Activated CD4-positive, alpha-beta memory T cell treated with anti-CD3 and anti-CD28 coated beads for 36 hours (primary cell): ENCODE data around the gene AHNAK. TPM values are rescaled to one million over a fixed set of nuclear protein-coding genes. Genes with fewer than 3 reads are reported as not detected.
A peak's percentile ranks its signal among the peaks of the same experiment; 100 is the strongest.
"Not testable (repeated sequence)": the region's sequence is repeated elsewhere in the genome, so short reads cannot be mapped to it uniquely, and the experiment has no call there.

Source experiments
- CTCF ChIA-PET: fragments of 350-600 bp; sonication (Branson Sonifier 250); formaldehyde crosslinking; loops from one replicate; lab custom pipeline; 2021; ENCODE audit warnings: antibody characterized with exemption, inconsistent platforms; lab: Charles Lee
- POLR2A ChIA-PET: fragments of 350-600 bp; sonication (Branson Sonifier 250); formaldehyde crosslinking; loops from one replicate; lab custom pipeline; 2021; ENCODE audit warnings: antibody characterized with exemption; lab: Charles Lee
- DNase-seq: peaks from one replicate; pipeline ENCODE4 v3.0.0-alpha.2; 2020
- H3K27ac Mint-ChIP-seq: one replicate; pipeline ENCODE4 v1.8.0; 2021; ENCODE audit warnings: mixed read lengths
- H3K27me3 Mint-ChIP-seq: one replicate; pipeline ENCODE4 v1.8.0; 2021; ENCODE audit warnings: mixed read lengths
- H3K36me3 Mint-ChIP-seq: one replicate; pipeline ENCODE4 v1.8.0; 2021; ENCODE audit warnings: mixed read lengths
- H3K4me1 Mint-ChIP-seq: one replicate; pipeline ENCODE4 v1.8.0; 2021; ENCODE audit warnings: low read depth, mixed read lengths
- H3K4me3 Mint-ChIP-seq: one replicate; pipeline ENCODE4 v1.8.0; 2021; ENCODE audit warnings: mild to moderate bottlenecking, mixed read lengths
- H3K9me3 Mint-ChIP-seq: one replicate; pipeline ENCODE4 v1.8.0; 2021; ENCODE audit warnings: mixed read lengths
- intact Hi-C: fragments of 100-400 bp; cut with micrococcal nuclease; formaldehyde crosslinking; loops from one replicate; pipeline ENCODE4 v1.15.1; 2023
- total RNA-seq, 2 experiments: library from RNA; stranded (reverse); gene quantifications; one replicate each; pipeline ENCODE4 v1.2.3, GENCODE V29; 2021

The AHNAK gene
- 10 to 100 TPM; 83.7 to 85.2 TPM for total RNA-seq

GRCh38 chr11:62546244-62546928, at the start of gene AHNAK:
Gene AHNAK, minus strand, starts transcription at chr11:62546806. Its CDS starts 10,708 bp downstream, at chr11:62536098.
- Mint-ChIP-seq H3K4me1 (peaks cover 64% of the 10 kb centered on the region), H3K9me3 (no peaks in the 10 kb centered on the region), H3K4me3 (peak within 1 kb of the TSS; percentile 93), H3K36me3 (no peaks in the 10 kb centered on the region), H3K27ac (peak within 1 kb of the TSS; percentile 66), H3K27me3 (no peaks in the 10 kb centered on the region)
- CTCF ChIA-PET: interaction anchor here (0.8 to 14.6 kb wide), 5 partner anchors 10 to 151 kb away, joined by 4 to 272 read pairs (median 7); no protein-coding TSS in a partner anchor
- intact Hi-C loops: loop anchor here (1.0 kb wide), 1 partner anchor 9 kb away; no protein-coding TSS in a partner anchor
- POLR2A ChIA-PET: interaction anchor here (0.7 to 9.6 kb wide), 7 partner anchors 9 to 122 kb away, joined by 3 to 188 read pairs (median 4); partner anchors contain the start of genes INTS5 and TUT1
- DNase-seq: peak; percentile 83

- Mint-ChIP-seq H3K4me3 (no peak overlapping the region), H3K36me3 (peaks cover 70% of the 10 kb centered on the region), H3K27ac (peak overlapping the region; percentile 13), H3K9me3 (no peaks in the 10 kb centered on the region), H3K4me1 (peaks cover 70% of the 10 kb centered on the region), H3K27me3 (no peaks in the 10 kb centered on the region)
- intact Hi-C loops: no loop called here
- DNase-seq: no peak
- ChIA-PET POLR2A (interaction anchor here (0.9 to 1.2 kb wide), 2 partner anchors 10 to 246 kb away, joined by 3 read pairs; no protein-coding TSS in a partner anchor), CTCF (interaction anchor here (1.3 to 1.6 kb wide), 3 partner anchors 14 to 170 kb away, joined by 3 to 8 read pairs (median 5); partner anchors contain the start of genes C11orf98 and CSKMT)
Observed at GRCh38 chr11:62595124-62595523, 48.5 kb upstream of the AHNAK start.

- Mint-ChIP-seq H3K9me3 (no peaks in the 10 kb centered on the region), H3K36me3 (peaks cover 54% of the 10 kb centered on the region), H3K27me3 (no peaks in the 10 kb centered on the region), H3K27ac (peak overlapping the region; percentile 71), H3K4me1 (peaks cover 65% of the 10 kb centered on the region), H3K4me3 (peak overlapping the region; percentile 33)
- DNase-seq: peak; percentile 88
- CTCF ChIA-PET: interaction anchor here (0.9 to 4.0 kb wide), 14 partner anchors 8 to 198 kb away, joined by 3 to 44 read pairs (median 7); partner anchors contain the start of genes B3GAT3, C11orf98, CSKMT and GANAB
- POLR2A ChIA-PET: interaction anchor here (0.6 to 3.3 kb wide), 13 partner anchors 8 to 248 kb away, joined by 3 to 62 read pairs (median 9); partner anchors contain the start of genes BSCL2, C11orf98, CSKMT and EML3
- intact Hi-C loops: loop anchor here (1.0 to 5.0 kb wide), 3 partner anchors 101 to 169 kb away; partner anchors contain the start of genes BSCL2, GNG3 and POLR2G
Observed at GRCh38 chr11:62593434-62594044, 46.9 kb upstream of the AHNAK start.

- Mint-ChIP-seq H3K27me3 (no peaks in the 10 kb centered on the region), H3K4me1 (peaks cover 61% of the 10 kb centered on the region), H3K36me3 (peaks cover 52% of the 10 kb centered on the region), H3K27ac (peak overlapping the region; percentile 67), H3K4me3 (no peak overlapping the region), H3K9me3 (no peaks in the 10 kb centered on the region)
- intact Hi-C loops: loop anchor here (1.0 to 5.0 kb wide), 3 partner anchors 101 to 169 kb away; partner anchors contain the start of genes BSCL2, GNG3 and POLR2G
- DNase-seq: no peak
- CTCF ChIA-PET: interaction anchor here (0.9 to 4.0 kb wide), 17 partner anchors 8 to 199 kb away, joined by 3 to 44 read pairs (median 12); partner anchors contain the start of genes B3GAT3, BSCL2, C11orf98 and CSKMT
- POLR2A ChIA-PET: interaction anchor here (0.8 to 3.3 kb wide), 14 partner anchors 8 to 248 kb away, joined by 3 to 62 read pairs (median 18); partner anchors contain the start of genes B3GAT3, BSCL2, C11orf98 and CSKMT
Observed at GRCh38 chr11:62592989-62593421, 46.4 kb upstream of the AHNAK start.

GRCh38 chr11:62592146-62592815, 45.7 kb upstream of the AHNAK start:
- H3K27ac Mint-ChIP-seq: peak overlapping the region; percentile 97
- intact Hi-C loops: loop anchor here (5.0 kb wide), 2 partner anchors 115 to 170 kb away; partner anchors contain the start of genes BSCL2, GNG3 and POLR2G
- peaks cover 55% of the 10 kb centered on the region for H3K4me1 Mint-ChIP-seq
- no peaks in the 10 kb centered on the region for H3K27me3 Mint-ChIP-seq
- peak overlapping the region; percentile 100 for H3K4me3 Mint-ChIP-seq
- DNase-seq: no peak
- H3K9me3 Mint-ChIP-seq: no peaks in the 10 kb centered on the region
- CTCF ChIA-PET: interaction anchor here (0.9 to 4.0 kb wide), 34 partner anchors 9 to 289 kb away, joined by 3 to 44 read pairs (median 4); partner anchors contain the start of genes B3GAT3, BSCL2, C11orf98 and CSKMT
- peaks cover 47% of the 10 kb centered on the region for H3K36me3 Mint-ChIP-seq
- POLR2A ChIA-PET: interaction anchor here (0.6 to 3.3 kb wide), 35 partner anchors 9 to 263 kb away, joined by 3 to 62 read pairs (median 8); partner anchors contain the start of genes AHNAK, B3GAT3, BSCL2 and C11orf98

GRCh38 chr11:62591448-62592145, 45.0 kb upstream of the AHNAK start, which contains the start of gene TUT1:
Gene TUT1, minus strand, starts transcription at chr11:62591523. Its CDS starts 38 bp downstream, at chr11:62591485.
- POLR2A ChIA-PET: interaction anchor here (0.6 to 3.3 kb wide), 40 partner anchors 8 to 264 kb away, joined by 3 to 62 read pairs (median 6); partner anchors contain the start of genes AHNAK, B3GAT3, BSCL2 and C11orf98
- peak; percentile 99 for DNase-seq
- Mint-ChIP-seq H3K9me3 (no peaks in the 10 kb centered on the region), H3K27me3 (no peaks in the 10 kb centered on the region), H3K36me3 (peaks cover 42% of the 10 kb centered on the region), H3K4me3 (peak within 1 kb of the TSS; percentile 100), H3K4me1 (peaks cover 52% of the 10 kb centered on the region), H3K27ac (peak within 1 kb of the TSS; percentile 97)
- intact Hi-C loops: loop anchor here (1.0 to 5.0 kb wide), 10 partner anchors 8 to 241 kb away; partner anchors contain the start of genes BSCL2, C11orf98, CSKMT and GANAB
- CTCF ChIA-PET: interaction anchor here (0.7 to 4.0 kb wide), 39 partner anchors 10 to 290 kb away, joined by 3 to 44 read pairs (median 4); partner anchors contain the start of genes B3GAT3, BSCL2, C11orf98 and CSKMT

GRCh38 chr11:62588966-62589637, 42.5 kb upstream of the AHNAK start:
- ChIA-PET POLR2A (interaction anchor here (0.6 to 2.6 kb wide), 4 partner anchors 15 to 252 kb away, joined by 3 to 8 read pairs (median 4); partner anchors contain the start of gene EEF1G), CTCF (interaction anchor here (0.8 to 1.9 kb wide), 6 partner anchors 23 to 194 kb away, joined by 3 to 6 read pairs (median 4); no protein-coding TSS in a partner anchor)
- no peak overlapping the region for H3K27ac Mint-ChIP-seq
- DNase-seq: peak; percentile 42
- no peak overlapping the region for H3K4me3 Mint-ChIP-seq
- intact Hi-C loops: no loop called here
- H3K9me3 Mint-ChIP-seq: no peaks in the 10 kb centered on the region
- H3K4me1 Mint-ChIP-seq: peaks cover 46% of the 10 kb centered on the region
- no peaks in the 10 kb centered on the region for H3K27me3 Mint-ChIP-seq
- H3K36me3 Mint-ChIP-seq: peaks cover 31% of the 10 kb centered on the region

GRCh38 chr11:62585356-62585755, 38.8 kb upstream of the AHNAK start:
- H3K27ac Mint-ChIP-seq, DNase-seq, H3K9me3 Mint-ChIP-seq, intact Hi-C loops, H3K4me3 Mint-ChIP-seq, H3K27me3 Mint-ChIP-seq: not testable (repeated sequence)
- CTCF ChIA-PET: interaction anchor here (0.8 kb wide), 1 partner anchor 161 kb away, joined by 3 read pairs; no protein-coding TSS in a partner anchor
- Mint-ChIP-seq H3K4me1 (peaks cover 20% of the 10 kb centered on the region), H3K36me3 (peaks cover 16% of the 10 kb centered on the region)
- POLR2A ChIA-PET: interaction anchor here (0.7 kb wide), 1 partner anchor 10 kb away, joined by 4 read pairs; no protein-coding TSS in a partner anchor

- POLR2A ChIA-PET: interaction anchor here (1.0 kb wide), 1 partner anchor 72 kb away, joined by 3 read pairs; the partner anchor contains the start of gene INTS5
- intact Hi-C loops, H3K27me3 Mint-ChIP-seq, H3K27ac Mint-ChIP-seq, H3K4me3 Mint-ChIP-seq, H3K9me3 Mint-ChIP-seq, H3K4me1 Mint-ChIP-seq, DNase-seq, CTCF ChIA-PET: not testable (repeated sequence)
- peaks cover 15% of the 10 kb centered on the region for H3K36me3 Mint-ChIP-seq
Observed at GRCh38 chr11:62581735-62582134, 35.1 kb upstream of the AHNAK start.
